DOHH2 (cell line): ENCODE data around the gene RAB31.

Source experiments
- EZH2phosphoT487 ChIP-seq: fragments of 200-600 bp; sonication (generic); IDR thresholded peaks from 2 replicates; pipeline ENCODE4 v1.6.1; 2017; ENCODE audit warnings: borderline replicate concordance, mild to moderate bottlenecking, antibody characterized with exemption, low read length, moderate library complexity, mixed read lengths
- TF ChIP-seq, protein P1 (sequence below): fragments of 200-600 bp; sonication (generic); IDR thresholded peaks from one replicate; pipeline ENCODE4 v1.5.1; 2014; ENCODE audit warnings: antibody characterized with exemption, mild to moderate bottlenecking, low read depth, low read length; ENCODE audit not compliant: poor library complexity, severe bottlenecking

- no peak for TF ChIP-seq EZH2phosphoT487
- TF ChIP-seq, protein P1, sequence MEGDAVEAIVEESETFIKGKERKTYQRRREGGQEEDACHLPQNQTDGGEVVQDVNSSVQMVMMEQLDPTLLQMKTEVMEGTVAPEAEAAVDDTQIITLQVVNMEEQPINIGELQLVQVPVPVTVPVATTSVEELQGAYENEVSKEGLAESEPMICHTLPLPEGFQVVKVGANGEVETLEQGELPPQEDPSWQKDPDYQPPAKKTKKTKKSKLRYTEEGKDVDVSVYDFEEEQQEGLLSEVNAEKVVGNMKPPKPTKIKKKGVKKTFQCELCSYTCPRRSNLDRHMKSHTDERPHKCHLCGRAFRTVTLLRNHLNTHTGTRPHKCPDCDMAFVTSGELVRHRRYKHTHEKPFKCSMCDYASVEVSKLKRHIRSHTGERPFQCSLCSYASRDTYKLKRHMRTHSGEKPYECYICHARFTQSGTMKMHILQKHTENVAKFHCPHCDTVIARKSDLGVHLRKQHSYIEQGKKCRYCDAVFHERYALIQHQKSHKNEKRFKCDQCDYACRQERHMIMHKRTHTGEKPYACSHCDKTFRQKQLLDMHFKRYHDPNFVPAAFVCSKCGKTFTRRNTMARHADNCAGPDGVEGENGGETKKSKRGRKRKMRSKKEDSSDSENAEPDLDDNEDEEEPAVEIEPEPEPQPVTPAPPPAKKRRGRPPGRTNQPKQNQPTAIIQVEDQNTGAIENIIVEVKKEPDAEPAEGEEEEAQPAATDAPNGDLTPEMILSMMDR: no peak
These were observed 150.5 kb downstream of the RAB31 start for GRCh38 chr18:9858642-9859041.
